ENCODE results near the gene IFNB1. TPM values are rescaled to one million over a fixed set of nuclear protein-coding genes. Genes with fewer than 3 reads are reported as not detected.

The IFNB1 gene
- polyA plus RNA-seq, 1 of the 3 experiments (the other 2 are of a cell fraction): not detected

GRCh38 chr9:21056931-21057330 is 20.8 kb downstream of the IFNB1 start:
- Histone ChIP-seq H3K4me3 (ENCODE audit: low read depth in 2 of 2, low read length in 1 of 2) (no peak overlapping the region), H3K9me3 (no peaks in the 10 kb centered on the region), H4K20me1 (ENCODE audit: insufficient read depth) (no peaks in the 10 kb centered on the region), H3K36me3 (replicated peaks in 1 of 2; ENCODE audit: control insufficient read depth in 1 of 2, insufficient read depth in 2 of 2, low read length in 1 of 2) (no peaks in the 10 kb centered on the region), H3K9ac (no peak overlapping the region), H3K79me2 (ENCODE audit: insufficient read depth) (no peaks in the 10 kb centered on the region), H3K9me2 (no peaks in the 10 kb centered on the region), H3K4me2 (no peak overlapping the region), H3K4me1 (ENCODE audit: control insufficient read depth in 1 of 2, insufficient read depth in 2 of 2, low read depth in 1 of 2, low read length in 1 of 2) (peaks cover 0 to 4% of the 10 kb centered on the region in 2 experiments; a peak in 2 of 4 replicates), H3K27me3 (ENCODE audit: insufficient read depth) (no peaks in the 10 kb centered on the region), H2AFZ (ENCODE audit: low read depth) (no peak overlapping the region), H3F3A (replicated peaks; ENCODE audit: insufficient read depth) (no peaks in the 10 kb centered on the region), H3K27ac (ENCODE audit: low read depth in 2 of 2, low read length in 1 of 2) (no peak overlapping the region)
- TF ChIP-seq USF1 (IDR thresholded peaks at IDR 0.05; ENCODE audit: borderline replicate concordance, low read depth) (no peak), JUND (IDR thresholded peaks at IDR 0.05) (no peak), NRF1 (IDR thresholded peaks at IDR 0.05; ENCODE audit: low read depth, low read length) (no peak), GABPA (IDR thresholded peaks at IDR 0.05; ENCODE audit: low read depth) (no peak)
- no peak for DNase-seq
- CTCF ChIA-PET: no interaction called here
- WGBS (ENCODE audit: low lambda C conversion rate): 22% methylated on average over 1 of the region's 1 CpG
- POLR2A ChIA-PET: no interaction called here

- Histone ChIP-seq H3K4me1 (ENCODE audit: control insufficient read depth in 1 of 2, insufficient read depth in 2 of 2, low read depth in 1 of 2, low read length in 1 of 2) (no peaks in the 10 kb centered on the region), H3K9ac (no peak overlapping the region), H4K20me1 (ENCODE audit: insufficient read depth) (no peaks in the 10 kb centered on the region), H3K4me3 (ENCODE audit: low read depth in 2 of 2, low read length in 1 of 2) (no peak overlapping the region), H3K9me3 (no peaks in the 10 kb centered on the region), H3K27ac (ENCODE audit: low read depth in 2 of 2, low read length in 1 of 2) (no peak overlapping the region), H3F3A (replicated peaks; ENCODE audit: insufficient read depth) (no peaks in the 10 kb centered on the region), H2AFZ (ENCODE audit: low read depth) (no peak overlapping the region), H3K36me3 (replicated peaks in 1 of 2; ENCODE audit: control insufficient read depth in 1 of 2, insufficient read depth in 2 of 2, low read length in 1 of 2) (no peaks in the 10 kb centered on the region), H3K79me2 (ENCODE audit: insufficient read depth) (no peaks in the 10 kb centered on the region), H3K27me3 (ENCODE audit: insufficient read depth) (no peaks in the 10 kb centered on the region), H3K9me2 (no peaks in the 10 kb centered on the region), H3K4me2 (no peak overlapping the region)
- TF ChIP-seq JUND (IDR thresholded peaks at IDR 0.05): no peak
- no peak for TF ChIP-seq SMC3 (IDR thresholded peaks at IDR 0.05; ENCODE audit: low read depth, low read length)
- ChIA-PET CTCF (no interaction called here), POLR2A (no interaction called here)
- no peak for DNase-seq
- WGBS (ENCODE audit: low lambda C conversion rate): 51% methylated on average over 2 of the region's 2 CpGs
Observed at GRCh38 chr9:21053851-21054250, 23.9 kb downstream of the IFNB1 start.

GRCh38 chr9:21047281-21047691 is 30.5 kb downstream of the IFNB1 start:
- H3K27me3 ChIP-seq (ENCODE audit: insufficient read depth): no peaks in the 10 kb centered on the region
- H2AFZ ChIP-seq (ENCODE audit: low read depth): no peak overlapping the region
- no peak overlapping the region for H3K4me2 ChIP-seq
- H3K79me2 ChIP-seq (ENCODE audit: insufficient read depth): no peaks in the 10 kb centered on the region
- H3K36me3 ChIP-seq (replicated peaks in 1 of 2; ENCODE audit: control insufficient read depth in 1 of 2, insufficient read depth in 2 of 2, low read length in 1 of 2): no peaks in the 10 kb centered on the region
- 44% methylated on average over 2 of the region's 2 CpGs for WGBS (ENCODE audit: low lambda C conversion rate)
- peak overlapping the region in 1 of 2 experiments; percentile 75; a peak in 1 of 4 replicates for H3K27ac ChIP-seq (ENCODE audit: low read depth in 2 of 2, low read length in 1 of 2)
- CTCF ChIA-PET: interaction anchor here (1.6 kb wide), 1 partner anchor 63 kb away, joined by 5 read pairs; no protein-coding TSS in a partner anchor
- H3K9me3 ChIP-seq: no peaks in the 10 kb centered on the region
- peak; percentile 71 for DNase-seq
- H3K4me1 ChIP-seq (ENCODE audit: control insufficient read depth in 1 of 2, insufficient read depth in 2 of 2, low read depth in 1 of 2, low read length in 1 of 2): peaks cover 0 to 4% of the 10 kb centered on the region in 2 experiments; a peak in 2 of 4 replicates
- no peaks in the 10 kb centered on the region for H3K9me2 ChIP-seq
- H4K20me1 ChIP-seq (ENCODE audit: insufficient read depth): no peaks in the 10 kb centered on the region
- POLR2A ChIA-PET: no interaction called here
- H3K4me3 ChIP-seq (ENCODE audit: low read depth in 2 of 2, low read length in 1 of 2): no peak overlapping the region
- H3K9ac ChIP-seq: no peak overlapping the region
- no peaks in the 10 kb centered on the region for H3F3A ChIP-seq (replicated peaks; ENCODE audit: insufficient read depth)
- TF ChIP-seq TAF1 (IDR thresholded peaks at IDR 0.05; ENCODE audit: borderline replicate concordance, low read depth, low read length) (no peak), GATA2 (CRISPR knock-in tag; IDR thresholded peaks at IDR 0.05) (peak; percentile 97), PBX3 (IDR thresholded peaks at IDR 0.05) (peak; percentile 14; the same call in 1 of the 2 replicates), POLR2AphosphoS5 (IDR thresholded peaks at IDR 0.05; ENCODE audit: low read depth, low read length) (no peak), RXRA (IDR thresholded peaks at IDR 0.05; ENCODE audit: borderline replicate concordance, low read depth) (no peak), RAD21 (IDR thresholded peaks at IDR 0.05; ENCODE audit: low read length) (peak; percentile 39), GABPA (IDR thresholded peaks at IDR 0.05; ENCODE audit: low read depth) (no peak), IRF3 (IDR thresholded peaks at IDR 0.05; ENCODE audit: low read depth, low read length) (no peak), USF2 (IDR thresholded peaks at IDR 0.05; ENCODE audit: borderline replicate concordance, low read depth, low read length) (no peak), JUND (IDR thresholded peaks at IDR 0.05) (no peak), CHD2 (IDR thresholded peaks at IDR 0.05; ENCODE audit: low read length, partially characterized antibody) (peak; percentile 77), RCOR1 (IDR thresholded peaks at IDR 0.05; ENCODE audit: low read length) (peak; percentile 94; the same call in 1 of the 2 replicates), ELF1 (IDR thresholded peaks at IDR 0.05) (no peak), FOXJ3 (CRISPR knock-in tag; IDR thresholded peaks at IDR 0.05) (peak; percentile 76; the same call in 1 of the 2 replicates), TEAD4 (IDR thresholded peaks at IDR 0.05; ENCODE audit: borderline replicate concordance, insufficient read depth) (0 out of 2 replicates have a peak, but pooled peaks have one; percentile 11), MEF2A (IDR thresholded peaks at IDR 0.05; ENCODE audit: borderline replicate concordance, low read depth) (no peak), EP300 (IDR thresholded peaks at IDR 0.05; ENCODE audit: borderline replicate concordance in 1 of 2, low read depth in 1 of 2, low read length in 1 of 2) (peak in 1 of 2 experiments; percentile 96; a peak in 2 of 4 replicates)
